ENCODE data around the gene GLI3.

GLI3 gene

GRCh38 chr7:42103456-42103855 lies 133.6 kb downstream of the GLI3 start:
- no peaks in the 10 kb centered on the region for H3K9me3 Mint-ChIP-seq
- H3K4me3 Mint-ChIP-seq: no peak overlapping the region
- no peaks in the 10 kb centered on the region for H3K4me1 Mint-ChIP-seq
- DNase-seq: no peak
- peaks cover 17% of the 10 kb centered on the region for H3K27me3 Mint-ChIP-seq
- no peak overlapping the region for H3K27ac Mint-ChIP-seq
- no peak for ATAC-seq

- H3K27ac Mint-ChIP-seq: no peak overlapping the region
Observed at GRCh38 chr7:42103020-42103419, 134.0 kb downstream of the GLI3 start.

GRCh38 chr7:42102301-42102700 lies 134.7 kb downstream of the GLI3 start:
- H3K4me3 Mint-ChIP-seq: no peak overlapping the region
- H3K9me3 Mint-ChIP-seq: no peaks in the 10 kb centered on the region
- H3K27ac Mint-ChIP-seq: no peak overlapping the region
- DNase-seq: no peak
- no peaks in the 10 kb centered on the region for H3K4me1 Mint-ChIP-seq
- ATAC-seq: no peak
- peaks cover 13% of the 10 kb centered on the region for H3K27me3 Mint-ChIP-seq

More at GRCh38 chr7:42103020-42103419, 134.0 kb downstream of the GLI3 start:
- no peaks in the 10 kb centered on the region for H3K9me3 Mint-ChIP-seq
- H3K4me1 Mint-ChIP-seq: no peaks in the 10 kb centered on the region
- H3K27me3 Mint-ChIP-seq: peaks cover 13% of the 10 kb centered on the region
- no peak overlapping the region for H3K4me3 Mint-ChIP-seq
- ATAC-seq (no peak), DNase-seq (no peak)

- no peak for DNase-seq
- H3K27me3 Mint-ChIP-seq: peaks cover 14% of the 10 kb centered on the region
- no peak for ATAC-seq
- no peaks in the 10 kb centered on the region for H3K9me3 Mint-ChIP-seq
- no peak overlapping the region for H3K27ac Mint-ChIP-seq
- H3K4me3 Mint-ChIP-seq: no peak overlapping the region
- no peaks in the 10 kb centered on the region for H3K4me1 Mint-ChIP-seq
Observed at GRCh38 chr7:42100156-42100508, 136.9 kb downstream of the GLI3 start.

- DNase-seq: no peak
- H3K4me1 Mint-ChIP-seq: no peaks in the 10 kb centered on the region
Observed at GRCh38 chr7:42099470-42100155, 137.4 kb downstream of the GLI3 start.

GRCh38 chr7:42099066-42099465 lies 137.9 kb downstream of the GLI3 start:
- Mint-ChIP-seq H3K9me3 (no peaks in the 10 kb centered on the region), H3K4me1 (no peaks in the 10 kb centered on the region), H3K27me3 (peaks cover 14% of the 10 kb centered on the region), H3K27ac (no peak overlapping the region), H3K4me3 (no peak overlapping the region)
- DNase-seq (no peak), ATAC-seq (no peak)

More at GRCh38 chr7:42099470-42100155, 137.4 kb downstream of the GLI3 start:
- Mint-ChIP-seq H3K27me3 (peaks cover 17% of the 10 kb centered on the region), H3K4me3 (no peak overlapping the region), H3K9me3 (no peaks in the 10 kb centered on the region), H3K27ac (no peak overlapping the region)
- no peak for ATAC-seq

GRCh38 chr7:42097752-42098151 lies 139.3 kb downstream of the GLI3 start:
- peaks cover 11% of the 10 kb centered on the region for H3K27me3 Mint-ChIP-seq
- H3K27ac Mint-ChIP-seq: no peak overlapping the region
- no peak overlapping the region for H3K4me3 Mint-ChIP-seq
- ATAC-seq (no peak), DNase-seq (no peak)
- H3K4me1 Mint-ChIP-seq: no peaks in the 10 kb centered on the region
- no peaks in the 10 kb centered on the region for H3K9me3 Mint-ChIP-seq

GRCh38 chr7:42096681-42097561 lies 140.1 kb downstream of the GLI3 start:
- DNase-seq: no peak
- Mint-ChIP-seq H3K4me1 (no peaks in the 10 kb centered on the region), H3K27me3 (peaks cover 11% of the 10 kb centered on the region), H3K27ac (no peak overlapping the region), H3K9me3 (no peaks in the 10 kb centered on the region), H3K4me3 (no peak overlapping the region)
- no peak for ATAC-seq

GRCh38 chr7:42096268-42096667 lies 140.7 kb downstream of the GLI3 start:
- no peaks in the 10 kb centered on the region for H3K4me1 Mint-ChIP-seq
- no peak overlapping the region for H3K4me3 Mint-ChIP-seq
- H3K9me3 Mint-ChIP-seq: no peaks in the 10 kb centered on the region
- H3K27ac Mint-ChIP-seq: no peak overlapping the region
- no peak for DNase-seq
- H3K27me3 Mint-ChIP-seq: peaks cover 11% of the 10 kb centered on the region
- no peak for ATAC-seq

- DNase-seq (no peak), ATAC-seq (no peak)
- H3K27ac Mint-ChIP-seq: peak overlapping the region in 1 of 2 donors; percentile 28
- no peak overlapping the region for H3K4me3 Mint-ChIP-seq
- no peaks in the 10 kb centered on the region for H3K4me1 Mint-ChIP-seq
- H3K27me3 Mint-ChIP-seq: peaks cover 11% of the 10 kb centered on the region
- H3K9me3 Mint-ChIP-seq: no peaks in the 10 kb centered on the region
Observed at GRCh38 chr7:42095791-42096190, 141.2 kb downstream of the GLI3 start.

- ATAC-seq (no peak), DNase-seq (no peak)
- Mint-ChIP-seq H3K27ac (no peak overlapping the region), H3K4me1 (no peaks in the 10 kb centered on the region), H3K27me3 (peaks cover 11% of the 10 kb centered on the region), H3K9me3 (no peaks in the 10 kb centered on the region), H3K4me3 (no peak overlapping the region)
Observed at GRCh38 chr7:42093349-42093905, 143.6 kb downstream of the GLI3 start.

- H3K9me3 Mint-ChIP-seq: no peaks in the 10 kb centered on the region
- no peak overlapping the region for H3K27ac Mint-ChIP-seq
- H3K4me3 Mint-ChIP-seq: no peak overlapping the region
- H3K27me3 Mint-ChIP-seq: peaks cover 11% of the 10 kb centered on the region
- ATAC-seq: no peak
- H3K4me1 Mint-ChIP-seq: no peaks in the 10 kb centered on the region
- no peak for DNase-seq
Observed at GRCh38 chr7:42091461-42092291, 145.3 kb downstream of the GLI3 start.

GRCh38 chr7:42090806-42091205 lies 146.2 kb downstream of the GLI3 start:
- ATAC-seq: no peak
- H3K27me3 Mint-ChIP-seq: peaks cover 10% of the 10 kb centered on the region
- no peaks in the 10 kb centered on the region for H3K4me1 Mint-ChIP-seq
- H3K4me3 Mint-ChIP-seq: no peak overlapping the region
- no peak for DNase-seq
- no peaks in the 10 kb centered on the region for H3K9me3 Mint-ChIP-seq
- H3K27ac Mint-ChIP-seq: no peak overlapping the region

GRCh38 chr7:42090056-42090455 lies 147.0 kb downstream of the GLI3 start:
- no peak for ATAC-seq
- no peaks in the 10 kb centered on the region for H3K4me1 Mint-ChIP-seq
- H3K4me3 Mint-ChIP-seq: no peak overlapping the region
- H3K27ac Mint-ChIP-seq: no peak overlapping the region
- no peaks in the 10 kb centered on the region for H3K9me3 Mint-ChIP-seq
- H3K27me3 Mint-ChIP-seq: peaks cover 2% of the 10 kb centered on the region
- DNase-seq: no peak

- Mint-ChIP-seq H3K27ac (no peak overlapping the region), H3K9me3 (peaks cover 0 to 5% of the 10 kb centered on the region in 2 donors), H3K4me1 (no peaks in the 10 kb centered on the region), H3K4me3 (no peak overlapping the region), H3K27me3 (no peaks in the 10 kb centered on the region)
- DNase-seq: no peak
- no peak for ATAC-seq
Observed at GRCh38 chr7:42087616-42088015, 149.4 kb downstream of the GLI3 start.
